NB4 (cell line): ENCODE results near the gene ARAP2.

Source experiments
- CTCF ChIP-seq: IDR thresholded peaks from one replicate; pipeline ENCODE4 v1.5.1; 2012; ENCODE audit warnings: low read depth, low read length
- MAX ChIP-seq: IDR thresholded peaks from 2 replicates; pipeline ENCODE4 v1.6.1; 2011; ENCODE audit warnings: low read depth, low read length
- POLR2A ChIP-seq: IDR thresholded peaks from 2 replicates; pipeline ENCODE4 v1.6.1; 2011; ENCODE audit warnings: mild to moderate bottlenecking; ENCODE audit not compliant: insufficient read length; ENCODE audit errors: extremely low read depth

GRCh38 chr4:36183232-36183631 lies 61.1 kb downstream of the ARAP2 start:
- TF ChIP-seq CTCF (no peak), POLR2A (no peak), MAX (no peak)
